T-cell (primary cell): Measurements from ENCODE around the gene TBC1D7. TPM values are rescaled to one million over a fixed set of nuclear protein-coding genes. Genes with fewer than 3 reads are reported as not detected.

Experiments used
- ATAC-seq, 4 experiments: fragments of 200-7000 bp in 3 of 4; fragments of 150-1000 bp in 1 of 4; cut with Tn5 transposase; replicated peaks in 1 of 4; 1 replicate in 3 of 4; 2 replicates in 1 of 4; pipeline ENCODE4 v1.10.0; 2021; ENCODE audit warnings: moderate library complexity in 3 of 4, mild to moderate bottlenecking in 2 of 4, moderate number of reproducible peaks in 1 of 4
- CTCF ChIA-PET, 2 donors: fragments of 300-600 bp; sonication (Branson Sonifier 250); formaldehyde crosslinking; loops; one replicate each; lab custom pipeline; 2022; ENCODE audit warnings: antibody characterized with exemption in 2 of 2; lab: Charles Lee
- POLR2A ChIA-PET, 2 donors: fragments of 300-600 bp; sonication (Branson Sonifier 250); formaldehyde crosslinking; loops; one replicate each; lab custom pipeline; 2022; ENCODE audit warnings: antibody characterized with exemption in 2 of 2; lab: Charles Lee
- DNase-seq, 35 experiments: peaks; one replicate each; pipeline versions ENCODE4 v3.0.0 to v3.0.0-alpha.2; 2013 to 2023
- H3K27ac ChIP-seq: one replicate; pipeline ENCODE4 v1.5.1; 2013; ENCODE audit warnings: low read length
- H3K27me3 ChIP-seq, 2 experiments: replicated peaks in 1 of 2; 1 replicate in 1 of 2; 2 replicates in 1 of 2; pipeline versions ENCODE4 v1.6.1 to v1.7.0; 2013; ENCODE audit warnings: low read length in 1 of 2, mixed read lengths in 1 of 2; ENCODE audit not compliant: control insufficient read depth in 2 of 2, insufficient read depth in 2 of 2; ENCODE audit errors: extremely low read depth in 1 of 2
- H3K36me3 ChIP-seq, 2 donors: 1 replicate in 1 of 2; 2 replicates in 1 of 2; pipeline versions ENCODE4 v1.6.1 to v1.7.0; 2013; ENCODE audit warnings: low read length in 1 of 2; ENCODE audit not compliant: control insufficient read depth in 2 of 2, insufficient read depth in 1 of 2; ENCODE audit errors: extremely low read depth in 1 of 2
- H3K4me1 ChIP-seq, 2 experiments: 1 replicate in 1 of 2; 2 replicates in 1 of 2; pipeline versions ENCODE4 v1.6.1 to v1.7.0; 2013; ENCODE audit warnings: low read length in 2 of 2, mixed read lengths in 1 of 2; ENCODE audit not compliant: insufficient read depth in 2 of 2, control insufficient read depth in 1 of 2; ENCODE audit errors: extremely low read depth in 1 of 2
- H3K4me3 ChIP-seq, 2 donors: 1 replicate in 1 of 2; 2 replicates in 1 of 2; pipeline versions ENCODE4 v1.5.1 to v1.7.0; 2013; ENCODE audit warnings: mild to moderate bottlenecking in 2 of 2, low read length in 1 of 2, moderate library complexity in 1 of 2; ENCODE audit not compliant: control insufficient read depth in 1 of 2; ENCODE audit errors: extremely low read depth in 1 of 2
- H3K9me3 ChIP-seq: 2 replicates; pipeline ENCODE4 v1.7.0; 2013
- H3K27ac Mint-ChIP-seq, 2 donors: one replicate each; pipeline ENCODE4 v1.8.0; 2020 to 2021; ENCODE audit warnings: mild to moderate bottlenecking in 2 of 2, mixed read lengths in 2 of 2
- H3K27me3 Mint-ChIP-seq, 2 donors: one replicate each; pipeline ENCODE4 v1.8.0; 2021 to 2022; ENCODE audit warnings: mixed read lengths in 2 of 2
- H3K36me3 Mint-ChIP-seq: one replicate; pipeline ENCODE4 v1.8.0; 2021; ENCODE audit warnings: mixed read lengths
- H3K4me1 Mint-ChIP-seq, 3 donors: one replicate each; pipeline ENCODE4 v1.8.0; 2020 to 2022; ENCODE audit warnings: mixed read lengths in 3 of 3, mild to moderate bottlenecking in 1 of 3
- H3K4me3 Mint-ChIP-seq, 3 donors: one replicate each; pipeline ENCODE4 v1.8.0; 2020 to 2022; ENCODE audit warnings: mild to moderate bottlenecking in 3 of 3, mixed read lengths in 3 of 3, moderate library complexity in 3 of 3
- H3K9me3 Mint-ChIP-seq, 3 donors: one replicate each; pipeline ENCODE4 v1.8.0; 2020 to 2022; ENCODE audit warnings: mixed read lengths in 3 of 3
- WGBS: methylation state at CpG from one replicate; pipeline ENCODE4 v1.1.5; 2013; ENCODE audit warnings: missing lambda C conversion rate; ENCODE audit not compliant: insufficient coverage; 5-methylcytosine and 5-hydroxymethylcytosine counted together
- total RNA-seq, 35 experiments: library from RNA in 6 of 35; stranded (reverse) in 6 of 35; fragments of 120-200 nt in 1 of 35; gene quantifications; one replicate each; pipeline versions ENCODE4 v1.2.1 to v1.2.4 and lab custom pipeline; 2013 to 2026

TBC1D7 gene
- total RNA-seq, 5 donors from 2014 or later (not counting 1 experiment from before 2014, with no cell fraction given) = 12.7 to 16.2 (median 14.6) TPM

- Mint-ChIP-seq H3K4me1 (peaks cover 0 to 2% (median 0%) of the 10 kb centered on the region in 3 donors), H3K9me3 (peaks cover 0 to 12% (median 9%) of the 10 kb centered on the region in 3 donors), H3K36me3 (peaks cover 38% of the 10 kb centered on the region), H3K27ac (no peak overlapping the region), H3K4me3 (no peak overlapping the region), H3K27me3 (no peaks in the 10 kb centered on the region)
- CTCF ChIA-PET = interaction anchor here in 1 of 2 donors (0.7 kb wide), 1 partner anchor 872 kb away, joined by 3 read pairs; no protein-coding TSS in a partner anchor
- no peaks in the 10 kb centered on the region for H3K27me3 ChIP-seq
- peaks cover 0 to under 1% of the 10 kb centered on the region in 2 experiments for H3K4me1 ChIP-seq
- H3K4me3 ChIP-seq = no peak overlapping the region
- no peak overlapping the region for H3K27ac ChIP-seq
- H3K9me3 ChIP-seq = no peaks in the 10 kb centered on the region
- H3K36me3 ChIP-seq = no peaks in the 10 kb centered on the region
- ATAC-seq (no peak), DNase-seq (no peak)
- WGBS = 66% methylated on average over 2 of the region's 2 CpGs
- POLR2A ChIA-PET = no interaction called here
Measured at GRCh38 chr6:13285705-13286104, 42.6 kb downstream of the TBC1D7 start.

GRCh38 chr6:13284646-13285045, 43.7 kb downstream of the TBC1D7 start:
- Mint-ChIP-seq H3K27me3 (no peaks in the 10 kb centered on the region), H3K9me3 (peaks cover 0 to 10% (median 9%) of the 10 kb centered on the region in 3 donors), H3K27ac (no peak overlapping the region), H3K36me3 (peaks cover 31% of the 10 kb centered on the region), H3K4me1 (peaks cover 0 to 5% (median 4%) of the 10 kb centered on the region in 3 donors), H3K4me3 (no peak overlapping the region)
- ATAC-seq (no peak), DNase-seq (no peak)
- 83% methylated on average over 5 of the region's 6 CpGs for WGBS
- Histone ChIP-seq H3K27me3 (no peaks in the 10 kb centered on the region), H3K9me3 (no peaks in the 10 kb centered on the region), H3K4me1 (peaks cover 4 to 6% of the 10 kb centered on the region in 2 experiments), H3K4me3 (no peak overlapping the region), H3K36me3 (no peaks in the 10 kb centered on the region), H3K27ac (no peak overlapping the region)
- CTCF ChIA-PET = no interaction called here
- POLR2A ChIA-PET = no interaction called here

- Mint-ChIP-seq H3K27me3 (no peaks in the 10 kb centered on the region), H3K9me3 (peaks cover 0 to 10% (median 8%) of the 10 kb centered on the region in 3 donors), H3K27ac (no peak overlapping the region), H3K4me1 (peaks cover 0 to 5% (median 5%) of the 10 kb centered on the region in 3 donors), H3K4me3 (no peak overlapping the region), H3K36me3 (peaks cover 21% of the 10 kb centered on the region)
- ATAC-seq (no peak), DNase-seq (no peak)
- H3K36me3 ChIP-seq = no peaks in the 10 kb centered on the region
- H3K4me1 ChIP-seq = peaks cover 4 to 6% of the 10 kb centered on the region in 2 experiments
- no peaks in the 10 kb centered on the region for H3K9me3 ChIP-seq
- ChIA-PET CTCF (no interaction called here), POLR2A (no interaction called here)
- no peak overlapping the region for H3K4me3 ChIP-seq
- 97% methylated on average over 11 of the region's 14 CpGs for WGBS
- no peaks in the 10 kb centered on the region for H3K27me3 ChIP-seq
- no peak overlapping the region for H3K27ac ChIP-seq
Measured at GRCh38 chr6:13283331-13283730, 45.0 kb downstream of the TBC1D7 start.

GRCh38 chr6:13282393-13283069, 45.8 kb downstream of the TBC1D7 start:
- ChIA-PET CTCF (no interaction called here), POLR2A (no interaction called here)
- DNase-seq (no peak), ATAC-seq (no peak)
- Mint-ChIP-seq H3K4me1 (peaks cover 2 to 5% (median 5%) of the 10 kb centered on the region in 3 donors), H3K4me3 (no peak overlapping the region), H3K27me3 (no peaks in the 10 kb centered on the region), H3K9me3 (peaks cover 0 to 10% (median 6%) of the 10 kb centered on the region in 3 donors), H3K27ac (no peak overlapping the region), H3K36me3 (peaks cover 19% of the 10 kb centered on the region)
- no peaks in the 10 kb centered on the region for H3K27me3 ChIP-seq
- no peaks in the 10 kb centered on the region for H3K9me3 ChIP-seq
- no peak overlapping the region for H3K27ac ChIP-seq
- no peak overlapping the region for H3K4me3 ChIP-seq
- 95% methylated on average over 2 of the region's 8 CpGs for WGBS
- no peaks in the 10 kb centered on the region for H3K36me3 ChIP-seq
- H3K4me1 ChIP-seq = peaks cover 4 to 6% of the 10 kb centered on the region in 2 experiments

GRCh38 chr6:13281686-13282085, 46.7 kb downstream of the TBC1D7 start:
- Mint-ChIP-seq H3K4me3 (no peak overlapping the region), H3K36me3 (peaks cover 22% of the 10 kb centered on the region), H3K4me1 (peaks cover 2 to 5% (median 5%) of the 10 kb centered on the region in 3 donors), H3K27me3 (no peaks in the 10 kb centered on the region), H3K27ac (no peak overlapping the region), H3K9me3 (peaks cover 0 to 10% (median 0%) of the 10 kb centered on the region in 3 donors)
- Histone ChIP-seq H3K9me3 (no peaks in the 10 kb centered on the region), H3K4me1 (peaks cover 4 to 6% of the 10 kb centered on the region in 2 experiments), H3K27ac (no peak overlapping the region), H3K27me3 (no peaks in the 10 kb centered on the region), H3K36me3 (no peaks in the 10 kb centered on the region), H3K4me3 (no peak overlapping the region)
- CTCF ChIA-PET = no interaction called here
- DNase-seq (no peak), ATAC-seq (no peak)
- POLR2A ChIA-PET = no interaction called here
- WGBS = 96% methylated on average over 9 of the region's 9 CpGs

GRCh38 chr6:13280254-13280653, 48.1 kb downstream of the TBC1D7 start:
- H3K27ac ChIP-seq = no peak overlapping the region
- peak in 4 of 35 experiments; percentile 7 to 29 (median 14) for DNase-seq
- no peaks in the 10 kb centered on the region for H3K36me3 ChIP-seq
- Mint-ChIP-seq H3K27me3 (no peaks in the 10 kb centered on the region), H3K9me3 (no peaks in the 10 kb centered on the region), H3K4me1 (peaks cover 4 to 5% (median 5%) of the 10 kb centered on the region in 3 donors), H3K4me3 (no peak overlapping the region), H3K36me3 (peaks cover 14% of the 10 kb centered on the region), H3K27ac (no peak overlapping the region)
- ChIA-PET POLR2A (no interaction called here), CTCF (no interaction called here)
- peak in 1 of 4 experiments; percentile 71 for ATAC-seq
- WGBS = no CpG with 5 or more reads among the region's 4 CpGs
- H3K4me3 ChIP-seq = no peak overlapping the region
- H3K27me3 ChIP-seq = no peaks in the 10 kb centered on the region
- peaks cover 4 to 6% of the 10 kb centered on the region in 2 experiments for H3K4me1 ChIP-seq
- no peaks in the 10 kb centered on the region for H3K9me3 ChIP-seq
